Neural progenitor cell (in vitro differentiated cells): Measurements from ENCODE around the gene MT1M. TPM values are rescaled to one million over a fixed set of nuclear protein-coding genes. Genes with fewer than 3 reads are reported as not detected.
A peak's percentile ranks its signal among the peaks of the same experiment; 100 is the strongest.

Source experiments
- DNase-seq: peaks from one replicate; pipeline ENCODE4 v3.0.0-alpha.2; 2016; ENCODE audit warnings: low spot score
- H2AFZ ChIP-seq: fragments of 200-600 bp; sonication (generic); replicated peaks from 2 replicates; pipeline ENCODE4 v1.6.1; 2016; ENCODE audit warnings: antibody characterized with exemption
- H3F3A ChIP-seq: fragments of 200-600 bp; sonication (generic); 2 replicates; pipeline ENCODE4 v1.6.1; 2016; ENCODE audit warnings: antibody characterized with exemption, low read depth
- H3K27ac ChIP-seq: fragments of 200-600 bp; sonication (generic); 2 replicates; pipeline ENCODE4 v1.5.1; 2016; ENCODE audit warnings: mild to moderate bottlenecking
- H3K27me3 ChIP-seq: fragments of 200-600 bp; sonication (generic); 2 replicates; pipeline ENCODE4 v1.6.1; 2016; ENCODE audit warnings: mild to moderate bottlenecking, moderate library complexity
- H3K36me3 ChIP-seq: fragments of 200-600 bp; sonication (generic); 2 replicates; pipeline ENCODE4 v1.5.1; 2016
- H3K4me1 ChIP-seq: fragments of 200-600 bp; sonication (generic); 2 replicates; pipeline ENCODE4 v1.6.1; 2016; ENCODE audit warnings: mixed run types
- H3K4me2 ChIP-seq: fragments of 200-600 bp; sonication (generic); 2 replicates; pipeline ENCODE4 v1.6.1; 2016
- H3K4me3 ChIP-seq: fragments of 200-600 bp; sonication (generic); 2 replicates; pipeline ENCODE4 v1.5.1; 2016
- H3K79me2 ChIP-seq: fragments of 200-600 bp; sonication (generic); 2 replicates; pipeline ENCODE4 v1.6.1; 2016; ENCODE audit warnings: low read depth
- H3K9ac ChIP-seq: fragments of 200-600 bp; sonication (generic); 2 replicates; pipeline ENCODE4 v1.6.1; 2016
- H3K9me3 ChIP-seq: fragments of 200-600 bp; sonication (generic); 2 replicates; pipeline ENCODE4 v1.5.1; 2016; ENCODE audit warnings: low read depth
- H4K20me1 ChIP-seq: fragments of 200-600 bp; sonication (generic); 2 replicates; pipeline ENCODE4 v1.6.1; 2016; ENCODE audit warnings: low read depth
- H3K27ac Mint-ChIP-seq: 3 replicates; pipeline ENCODE4 v1.8.0; 2021; ENCODE audit warnings: mixed read lengths
- H3K27me3 Mint-ChIP-seq: 2 replicates; pipeline ENCODE4 v1.8.0; 2022; ENCODE audit warnings: low read depth, mild to moderate bottlenecking, inconsistent platforms, moderate library complexity, mixed read lengths; ENCODE audit not compliant: insufficient read depth
- H3K36me3 Mint-ChIP-seq: 3 replicates; pipeline ENCODE4 v1.8.0; 2021; ENCODE audit warnings: mixed read lengths
- H3K4me1 Mint-ChIP-seq: 3 replicates; pipeline ENCODE4 v1.8.0; 2021; ENCODE audit warnings: mixed read lengths
- H3K4me3 Mint-ChIP-seq: 3 replicates; pipeline ENCODE4 v1.8.0; 2021; ENCODE audit warnings: mild to moderate bottlenecking, moderate library complexity, mixed read lengths
- H3K9me3 Mint-ChIP-seq: 3 replicates; pipeline ENCODE4 v1.8.0; 2020; ENCODE audit warnings: mixed read lengths
- EZH2 ChIP-seq: fragments of 200-600 bp; sonication (generic); IDR thresholded peaks from 2 replicates; pipeline ENCODE4 v1.6.1; 2017; ENCODE audit warnings: antibody characterized with exemption, mild to moderate bottlenecking, moderate library complexity
- EZH2phosphoT487 ChIP-seq: fragments of 200-600 bp; sonication (generic); IDR thresholded peaks from 2 replicates; pipeline ENCODE4 v1.6.1; 2017; ENCODE audit warnings: antibody characterized with exemption
- total RNA-seq: library from RNA; depleted of rRNA; stranded (reverse); fragments of >200 nt; gene quantifications from 2 replicates; pipeline ENCODE4 v1.2.3, GENCODE V29; 2015; ENCODE audit warnings: low replicate concordance
- TF ChIP-seq, protein P1 (sequence below): fragments of 200-600 bp; sonication (generic); IDR thresholded peaks from 2 replicates; pipeline ENCODE4 v1.5.1; 2017; ENCODE audit warnings: antibody characterized with exemption, mild to moderate bottlenecking

Gene MT1M
- total RNA-seq, 1 donor from 2014 or later = not detected

DNA sequence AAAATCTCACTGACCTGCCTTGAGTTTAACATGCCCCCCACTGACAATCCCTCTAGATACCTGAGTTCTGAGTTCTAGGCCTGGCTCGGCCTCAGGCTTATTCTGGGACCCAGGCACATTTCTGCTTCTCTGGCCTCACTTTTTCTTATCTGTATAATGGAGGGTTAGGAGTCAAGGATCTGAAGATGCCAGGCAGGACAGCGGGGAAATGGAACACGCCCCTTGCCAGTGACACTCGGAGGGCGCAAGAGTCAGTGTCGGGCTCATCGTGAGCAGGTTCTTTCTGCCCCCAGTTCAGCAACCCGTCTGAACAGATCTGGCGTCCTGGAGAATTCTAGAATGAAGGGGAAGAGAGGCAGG, 43.7 kb upstream of the MT1M start:
- peak overlapping the region; percentile 100 for H3K4me2 ChIP-seq
- H4K20me1 ChIP-seq = peaks cover 11% of the 10 kb centered on the region
- peaks cover 2% of the 10 kb centered on the region for H3K9me3 Mint-ChIP-seq
- H2AFZ ChIP-seq = peak overlapping the region; percentile 85
- H3K27me3 ChIP-seq = peaks cover 99% of the 10 kb centered on the region
- no peaks in the 10 kb centered on the region for H3K79me2 ChIP-seq
- peak overlapping the region; percentile 89 for H3K4me3 Mint-ChIP-seq
- H3K36me3 Mint-ChIP-seq = peaks cover 3% of the 10 kb centered on the region
- no peak overlapping the region for H3K9ac ChIP-seq
- TF ChIP-seq EZH2phosphoT487 (no peak), EZH2 (no peak)
- TF ChIP-seq, protein P1, sequence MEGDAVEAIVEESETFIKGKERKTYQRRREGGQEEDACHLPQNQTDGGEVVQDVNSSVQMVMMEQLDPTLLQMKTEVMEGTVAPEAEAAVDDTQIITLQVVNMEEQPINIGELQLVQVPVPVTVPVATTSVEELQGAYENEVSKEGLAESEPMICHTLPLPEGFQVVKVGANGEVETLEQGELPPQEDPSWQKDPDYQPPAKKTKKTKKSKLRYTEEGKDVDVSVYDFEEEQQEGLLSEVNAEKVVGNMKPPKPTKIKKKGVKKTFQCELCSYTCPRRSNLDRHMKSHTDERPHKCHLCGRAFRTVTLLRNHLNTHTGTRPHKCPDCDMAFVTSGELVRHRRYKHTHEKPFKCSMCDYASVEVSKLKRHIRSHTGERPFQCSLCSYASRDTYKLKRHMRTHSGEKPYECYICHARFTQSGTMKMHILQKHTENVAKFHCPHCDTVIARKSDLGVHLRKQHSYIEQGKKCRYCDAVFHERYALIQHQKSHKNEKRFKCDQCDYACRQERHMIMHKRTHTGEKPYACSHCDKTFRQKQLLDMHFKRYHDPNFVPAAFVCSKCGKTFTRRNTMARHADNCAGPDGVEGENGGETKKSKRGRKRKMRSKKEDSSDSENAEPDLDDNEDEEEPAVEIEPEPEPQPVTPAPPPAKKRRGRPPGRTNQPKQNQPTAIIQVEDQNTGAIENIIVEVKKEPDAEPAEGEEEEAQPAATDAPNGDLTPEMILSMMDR = no peak
- no peaks in the 10 kb centered on the region for H3K36me3 ChIP-seq
- H3K4me3 ChIP-seq = peak overlapping the region; percentile 66
- H3F3A ChIP-seq = no peaks in the 10 kb centered on the region
- peaks cover 6% of the 10 kb centered on the region for H3K4me1 Mint-ChIP-seq
- H3K27ac ChIP-seq = no peak overlapping the region
- peaks cover 41% of the 10 kb centered on the region for H3K27me3 Mint-ChIP-seq
- H3K4me1 ChIP-seq = peaks cover 3% of the 10 kb centered on the region
- no peak overlapping the region for H3K27ac Mint-ChIP-seq
- H3K9me3 ChIP-seq = no peaks in the 10 kb centered on the region
- no peak for DNase-seq

- no peaks in the 10 kb centered on the region for H3K36me3 ChIP-seq
- no peak within 1 kb of the TSS for H3K9ac ChIP-seq
- peaks cover 3% of the 10 kb centered on the region for H3K4me1 ChIP-seq
- H2AFZ ChIP-seq = peak within 1 kb of the TSS; percentile 85
- DNase-seq = peak; percentile 85
- H3K27ac ChIP-seq = no peak within 1 kb of the TSS
- H3F3A ChIP-seq = no peaks in the 10 kb centered on the region
- no peaks in the 10 kb centered on the region for H3K79me2 ChIP-seq
- Mint-ChIP-seq H3K27me3 (peaks cover 42% of the 10 kb centered on the region), H3K4me1 (peaks cover 6% of the 10 kb centered on the region), H3K36me3 (peaks cover 3% of the 10 kb centered on the region), H3K9me3 (peaks cover 2% of the 10 kb centered on the region), H3K4me3 (peak within 1 kb of the TSS; percentile 89), H3K27ac (no peak within 1 kb of the TSS)
- H3K27me3 ChIP-seq = peaks cover 95% of the 10 kb centered on the region
- peak within 1 kb of the TSS; percentile 66 for H3K4me3 ChIP-seq
- H4K20me1 ChIP-seq = peaks cover 11% of the 10 kb centered on the region
- H3K4me2 ChIP-seq = peak within 1 kb of the TSS; percentile 100
- no peaks in the 10 kb centered on the region for H3K9me3 ChIP-seq
- TF ChIP-seq, protein P1 = no peak
- TF ChIP-seq EZH2phosphoT487 = peak; percentile 62
- peak; percentile 82 for TF ChIP-seq EZH2
Measured at GRCh38 chr16:56589141-56590039, 43.1 kb upstream of the MT1M start, which contains the start of gene MT3. Gene MT3 (plus strand): TSS chr16:56589528. CDS start chr16:56589591, 63 bp downstream.

DNA sequence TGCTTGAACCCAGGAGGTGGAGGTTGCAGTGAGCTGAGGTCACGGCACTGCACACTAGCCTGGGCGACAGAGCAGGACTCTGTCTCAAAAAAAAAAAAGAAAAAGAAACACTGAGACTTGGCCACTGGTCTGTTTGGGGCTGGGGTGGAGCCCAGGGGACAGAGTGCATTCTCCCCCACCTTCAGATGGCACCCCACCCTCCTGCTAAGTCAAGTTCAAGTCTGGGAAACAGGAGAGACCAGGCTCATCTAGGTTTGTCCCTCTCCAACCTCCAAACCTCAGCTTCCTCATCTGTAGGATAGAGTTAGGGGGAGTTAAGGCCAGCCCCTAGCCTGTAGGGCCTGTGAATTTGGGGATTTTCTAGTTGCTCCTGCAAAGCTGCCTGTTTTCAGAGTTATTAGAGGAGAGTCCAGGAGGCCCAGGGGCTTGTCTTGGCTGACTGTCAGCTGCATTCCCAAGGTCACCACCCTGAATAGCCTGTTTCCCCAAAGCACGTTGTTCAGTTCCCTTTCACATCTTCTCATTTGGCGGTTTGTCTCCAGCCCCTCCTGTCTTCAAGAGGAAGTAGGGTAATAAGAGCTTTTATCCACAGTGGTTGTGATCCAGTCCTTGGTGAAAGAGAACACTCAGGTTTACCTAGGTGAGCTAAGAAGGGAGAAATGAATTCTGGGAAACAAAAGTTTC, 40.9 kb upstream of the MT1M start:
- no peaks in the 10 kb centered on the region for H3K36me3 ChIP-seq
- Mint-ChIP-seq H3K27ac (no peak overlapping the region), H3K4me3 (no peak overlapping the region), H3K36me3 (peaks cover 3% of the 10 kb centered on the region), H3K4me1 (peaks cover 6% of the 10 kb centered on the region), H3K9me3 (peaks cover 2% of the 10 kb centered on the region), H3K27me3 (peaks cover 38% of the 10 kb centered on the region)
- no peaks in the 10 kb centered on the region for H3K9me3 ChIP-seq
- H3K27ac ChIP-seq = no peak overlapping the region
- no peaks in the 10 kb centered on the region for H3K79me2 ChIP-seq
- H3K27me3 ChIP-seq = peaks cover 93% of the 10 kb centered on the region
- TF ChIP-seq, protein P1 = no peak
- TF ChIP-seq EZH2phosphoT487 = no peak
- no peak for TF ChIP-seq EZH2
- H3K4me1 ChIP-seq = peaks cover 3% of the 10 kb centered on the region
- H3K9ac ChIP-seq = no peak overlapping the region
- DNase-seq = no peak
- H3K4me3 ChIP-seq = no peak overlapping the region
- H3K4me2 ChIP-seq = no peak overlapping the region
- no peak overlapping the region for H2AFZ ChIP-seq
- peaks cover 11% of the 10 kb centered on the region for H4K20me1 ChIP-seq
- H3F3A ChIP-seq = no peaks in the 10 kb centered on the region
